ENCODE measurements around the gene DBN1. TPM values are rescaled to one million over a fixed set of nuclear protein-coding genes. Genes with fewer than 3 reads are reported as not detected.

Gene DBN1
- total and polyA plus RNA-seq, 5 donors from 2014 or later, result 0.13 to 2.3 TPM; not detected in 3

GRCh38 chr5:177427919-177428573 lies 45.4 kb downstream of the DBN1 start:
- ATAC-seq (ENCODE audit: low read depth in 2 of 2), result no peak
- Histone ChIP-seq H3K27ac (ENCODE audit: insufficient read depth, low read length, poor library complexity, severe bottlenecking) (peak overlapping the region; percentile 94), H3K4me1 (ENCODE audit: control insufficient read depth, insufficient read depth, low read length, poor library complexity, severe bottlenecking) (peaks cover 78% of the 10 kb centered on the region), H3K4me3 (ENCODE audit: low read depth, low read length) (peak overlapping the region; percentile 81), H3K27me3 (ENCODE audit: control insufficient read depth, insufficient read depth, low read length) (no peaks in the 10 kb centered on the region), H3K9me3 (ENCODE audit: control insufficient read depth in 2 of 2, low read length in 2 of 2) (no peaks in the 10 kb centered on the region), H3K36me3 (ENCODE audit: control insufficient read depth, insufficient read depth, low read length) (peaks cover 20% of the 10 kb centered on the region)
- Mint-ChIP-seq H3K9me3 (no peaks in the 10 kb centered on the region), H3K4me3 (peak overlapping the region; percentile 91 to 97 (median 94)), H3K27ac (peak overlapping the region; percentile 85 to 94 (median 89)), H3K36me3 (peaks cover 7% of the 10 kb centered on the region), H3K4me1 (peaks cover 7 to 81% (median 44%) of the 10 kb centered on the region in 4 donors), H3K27me3 (peaks cover 5% of the 10 kb centered on the region)
- peak in 1 of 3 donors; percentile 53 for DNase-seq

- H3K4me1 ChIP-seq (ENCODE audit: control insufficient read depth, insufficient read depth, low read length, poor library complexity, severe bottlenecking), result peaks cover 70% of the 10 kb centered on the region
- Mint-ChIP-seq H3K9me3 (no peaks in the 10 kb centered on the region), H3K4me1 (peaks cover 7 to 75% (median 44%) of the 10 kb centered on the region in 4 donors), H3K4me3 (peak overlapping the region; percentile 91 to 97 (median 94)), H3K36me3 (peaks cover 7% of the 10 kb centered on the region), H3K27ac (peak overlapping the region; percentile 85 to 94 (median 89)), H3K27me3 (peaks cover 5% of the 10 kb centered on the region)
- DNase-seq, result no peak
- H3K9me3 ChIP-seq (ENCODE audit: control insufficient read depth in 2 of 2, low read length in 2 of 2), result no peaks in the 10 kb centered on the region
- no peaks in the 10 kb centered on the region for H3K27me3 ChIP-seq (ENCODE audit: control insufficient read depth, insufficient read depth, low read length)
- no peak for ATAC-seq (ENCODE audit: low read depth in 2 of 2)
- peak overlapping the region; percentile 94 for H3K27ac ChIP-seq (ENCODE audit: insufficient read depth, low read length, poor library complexity, severe bottlenecking)
- peaks cover 14% of the 10 kb centered on the region for H3K36me3 ChIP-seq (ENCODE audit: control insufficient read depth, insufficient read depth, low read length)
- H3K4me3 ChIP-seq (ENCODE audit: low read depth, low read length), result peak overlapping the region; percentile 81
These were observed 46.1 kb downstream of the DBN1 start for GRCh38 chr5:177427211-177427822.

DNA sequence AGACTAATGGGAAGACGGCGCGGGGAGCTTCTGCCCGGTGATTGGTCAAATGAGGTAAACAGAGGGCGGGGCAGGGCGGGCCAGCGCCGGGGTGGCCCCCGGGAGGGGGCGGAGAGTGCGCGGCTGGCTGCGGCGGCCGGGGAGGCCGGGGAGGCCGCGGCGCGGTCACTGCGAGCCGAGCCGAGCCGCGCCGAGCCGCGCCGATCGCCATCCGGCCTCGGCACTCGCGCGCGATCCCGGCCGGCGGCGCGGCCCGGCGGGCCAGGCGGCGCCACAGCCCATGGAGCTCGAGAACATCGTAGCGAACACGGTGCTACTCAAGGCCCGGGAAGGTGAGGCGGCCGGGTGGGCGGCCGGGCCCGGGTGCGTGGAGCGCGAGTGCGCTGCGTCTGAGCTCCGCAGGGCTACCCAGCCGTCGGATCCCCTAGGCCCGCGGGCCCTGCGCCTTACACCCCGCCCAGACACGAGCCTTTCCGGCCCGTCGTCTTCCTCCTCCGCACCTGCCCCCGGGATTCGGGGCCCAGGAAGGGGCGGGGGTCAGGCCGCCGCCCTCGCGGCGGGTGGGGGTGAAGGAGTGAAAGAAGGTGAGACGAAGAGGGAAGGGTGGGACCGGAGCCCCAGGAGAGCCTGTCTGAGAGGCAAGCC lies 46.7 kb downstream of the DBN1 start, which contains the start of gene GRK6:
Gene GRK6 (plus strand): TSS at position 111 of the 645 bp plus-strand sequence. CDS start 170 bp downstream, at position 281.
- Mint-ChIP-seq H3K9me3 (no peaks in the 10 kb centered on the region), H3K4me3 (peak within 1 kb of the TSS; percentile 91 to 99 (median 98)), H3K4me1 (peaks cover 7 to 69% (median 42%) of the 10 kb centered on the region in 4 donors), H3K36me3 (peaks cover 7% of the 10 kb centered on the region), H3K27ac (peak within 1 kb of the TSS; percentile 99), H3K27me3 (peaks cover 5% of the 10 kb centered on the region)
- H3K36me3 ChIP-seq (ENCODE audit: control insufficient read depth, insufficient read depth, low read length), result peaks cover 9% of the 10 kb centered on the region
- DNase-seq (peak; percentile 64 to 91 (median 72)), ATAC-seq (ENCODE audit: low read depth in 2 of 2) (peak; percentile 2 to 6)
- no peaks in the 10 kb centered on the region for H3K9me3 ChIP-seq (ENCODE audit: control insufficient read depth in 2 of 2, low read length in 2 of 2)
- H3K27me3 ChIP-seq (ENCODE audit: control insufficient read depth, insufficient read depth, low read length), result no peaks in the 10 kb centered on the region
- peak within 1 kb of the TSS; percentile 81 for H3K4me3 ChIP-seq (ENCODE audit: low read depth, low read length)
- peak within 1 kb of the TSS; percentile 94 for H3K27ac ChIP-seq (ENCODE audit: insufficient read depth, low read length, poor library complexity, severe bottlenecking)
- peaks cover 64% of the 10 kb centered on the region for H3K4me1 ChIP-seq (ENCODE audit: control insufficient read depth, insufficient read depth, low read length, poor library complexity, severe bottlenecking)

- H3K4me3 ChIP-seq (ENCODE audit: low read depth, low read length), result peak overlapping the region; percentile 69
- Mint-ChIP-seq H3K27me3 (peaks cover 5% of the 10 kb centered on the region), H3K9me3 (no peaks in the 10 kb centered on the region), H3K36me3 (peaks cover 5% of the 10 kb centered on the region), H3K4me1 (peaks cover 7 to 63% (median 38%) of the 10 kb centered on the region in 4 donors), H3K27ac (peak overlapping the region; percentile 99), H3K4me3 (peak overlapping the region; percentile 89 to 99 (median 98))
- DNase-seq (peak; percentile 100), ATAC-seq (ENCODE audit: low read depth in 2 of 2) (peak; percentile 83 to 84)
- no peaks in the 10 kb centered on the region for H3K27me3 ChIP-seq (ENCODE audit: control insufficient read depth, insufficient read depth, low read length)
- peaks cover 9% of the 10 kb centered on the region for H3K36me3 ChIP-seq (ENCODE audit: control insufficient read depth, insufficient read depth, low read length)
- no peaks in the 10 kb centered on the region for H3K9me3 ChIP-seq (ENCODE audit: control insufficient read depth in 2 of 2, low read length in 2 of 2)
- H3K27ac ChIP-seq (ENCODE audit: insufficient read depth, low read length, poor library complexity, severe bottlenecking), result peak overlapping the region; percentile 90
- peaks cover 57% of the 10 kb centered on the region for H3K4me1 ChIP-seq (ENCODE audit: control insufficient read depth, insufficient read depth, low read length, poor library complexity, severe bottlenecking)
These were observed 47.5 kb downstream of the DBN1 start for GRCh38 chr5:177425801-177426565.

DNA sequence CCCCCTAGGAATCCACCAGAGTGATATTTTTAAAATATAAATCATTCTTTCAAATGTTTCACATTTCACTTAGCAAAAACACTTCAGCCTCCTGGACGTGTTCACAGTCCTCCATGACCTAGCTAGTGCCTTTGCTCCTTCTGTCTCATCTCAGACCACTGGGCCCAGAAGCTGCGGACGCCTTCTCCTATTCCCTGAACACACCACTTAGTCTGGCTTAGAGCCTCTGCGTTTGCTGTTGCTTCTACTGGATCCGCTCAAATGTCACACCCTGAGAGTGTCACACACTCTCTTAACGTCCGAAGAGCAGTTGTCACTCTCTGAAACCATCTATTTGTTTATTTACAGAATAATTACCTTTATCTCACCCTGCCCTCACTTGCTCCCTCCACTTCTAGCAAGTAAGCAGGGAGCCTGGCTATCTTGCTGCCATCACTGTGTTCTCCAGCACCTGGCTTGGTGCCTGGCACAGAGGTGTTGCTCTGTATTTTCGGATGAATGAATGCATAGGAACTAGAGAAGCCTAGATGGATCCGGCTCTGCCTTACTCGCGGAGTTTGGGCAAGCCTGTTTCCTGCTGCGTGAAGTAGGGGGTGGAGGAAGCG lies 48.1 kb downstream of the DBN1 start:
- Histone ChIP-seq H3K4me3 (ENCODE audit: low read depth, low read length) (peak overlapping the region; percentile 69), H3K9me3 (ENCODE audit: control insufficient read depth in 2 of 2, low read length in 2 of 2) (no peaks in the 10 kb centered on the region), H3K36me3 (ENCODE audit: control insufficient read depth, insufficient read depth, low read length) (peaks cover 8% of the 10 kb centered on the region), H3K27ac (ENCODE audit: insufficient read depth, low read length, poor library complexity, severe bottlenecking) (peak overlapping the region; percentile 90), H3K4me1 (ENCODE audit: control insufficient read depth, insufficient read depth, low read length, poor library complexity, severe bottlenecking) (peaks cover 50% of the 10 kb centered on the region), H3K27me3 (ENCODE audit: control insufficient read depth, insufficient read depth, low read length) (no peaks in the 10 kb centered on the region)
- Mint-ChIP-seq H3K27ac (peak overlapping the region; percentile 99), H3K27me3 (peaks cover 5% of the 10 kb centered on the region), H3K4me3 (peak overlapping the region; percentile 89 to 99 (median 98)), H3K4me1 (peaks cover 7 to 57% (median 34%) of the 10 kb centered on the region in 4 donors), H3K9me3 (no peaks in the 10 kb centered on the region), H3K36me3 (peaks cover under 1% of the 10 kb centered on the region)
- peak in 1 of 2 donors; percentile 3 for ATAC-seq (ENCODE audit: low read depth in 2 of 2)
- DNase-seq, result no peak

DNA sequence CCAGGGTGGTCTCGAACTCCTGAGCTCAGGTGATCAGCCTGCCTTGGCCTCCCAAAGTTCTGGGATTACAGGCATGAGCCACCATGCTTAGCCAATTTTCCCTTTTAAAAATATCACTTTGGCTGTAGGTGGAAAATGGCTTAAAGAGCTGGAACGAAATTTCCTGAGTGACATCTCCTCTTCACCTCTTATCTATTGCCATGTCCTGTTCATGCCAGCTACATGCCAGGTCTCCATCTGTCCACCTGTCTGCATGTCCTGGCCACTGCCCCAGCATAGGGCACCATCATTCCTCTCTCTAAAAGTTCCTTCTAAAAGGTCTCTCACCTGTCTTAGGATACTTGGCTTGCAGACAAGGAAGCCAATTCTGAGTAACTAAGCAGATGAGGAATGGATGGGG lies 49.8 kb downstream of the DBN1 start:
- Mint-ChIP-seq H3K4me1 (peaks cover 7 to 41% (median 21%) of the 10 kb centered on the region in 4 donors), H3K36me3 (no peaks in the 10 kb centered on the region), H3K4me3 (no peak overlapping the region), H3K27ac (peak overlapping the region in 1 of 3 donors; percentile 7), H3K9me3 (no peaks in the 10 kb centered on the region), H3K27me3 (peaks cover 5% of the 10 kb centered on the region)
- no peak overlapping the region for H3K27ac ChIP-seq (ENCODE audit: insufficient read depth, low read length, poor library complexity, severe bottlenecking)
- no peak overlapping the region for H3K4me3 ChIP-seq (ENCODE audit: low read depth, low read length)
- H3K36me3 ChIP-seq (ENCODE audit: control insufficient read depth, insufficient read depth, low read length), result peaks cover 5% of the 10 kb centered on the region
- no peak for DNase-seq
- ATAC-seq (ENCODE audit: low read depth in 2 of 2), result no peak
- H3K4me1 ChIP-seq (ENCODE audit: control insufficient read depth, insufficient read depth, low read length, poor library complexity, severe bottlenecking), result peaks cover 34% of the 10 kb centered on the region
- H3K27me3 ChIP-seq (ENCODE audit: control insufficient read depth, insufficient read depth, low read length), result no peaks in the 10 kb centered on the region
- no peaks in the 10 kb centered on the region for H3K9me3 ChIP-seq (ENCODE audit: control insufficient read depth in 2 of 2, low read length in 2 of 2)

Measured in CD4-positive, CD25-positive, alpha-beta regulatory T cell (primary cell).